D721Med (cell line): ENCODE results near the gene SMIM45.

Source experiments
- DNase-seq: peaks from one replicate; pipeline ENCODE4 v3.0.0; 2011; ENCODE audit warnings: low spot score; ENCODE audit not compliant: insufficient read length
- FAIRE-seq: peaks from 2 replicates; lab custom pipeline; 2011; peaks lifted over from hg19 to GRCh38; lab: Jason Lieb, UNC
- TF ChIP-seq, protein P1 (sequence below): IDR thresholded peaks from 2 replicates; pipeline ENCODE4 v1.5.1; 2012; ENCODE audit warnings: mild to moderate bottlenecking, control low read depth; ENCODE audit not compliant: insufficient read depth; ENCODE audit errors: missing control alignments

SMIM45 gene

DNA sequence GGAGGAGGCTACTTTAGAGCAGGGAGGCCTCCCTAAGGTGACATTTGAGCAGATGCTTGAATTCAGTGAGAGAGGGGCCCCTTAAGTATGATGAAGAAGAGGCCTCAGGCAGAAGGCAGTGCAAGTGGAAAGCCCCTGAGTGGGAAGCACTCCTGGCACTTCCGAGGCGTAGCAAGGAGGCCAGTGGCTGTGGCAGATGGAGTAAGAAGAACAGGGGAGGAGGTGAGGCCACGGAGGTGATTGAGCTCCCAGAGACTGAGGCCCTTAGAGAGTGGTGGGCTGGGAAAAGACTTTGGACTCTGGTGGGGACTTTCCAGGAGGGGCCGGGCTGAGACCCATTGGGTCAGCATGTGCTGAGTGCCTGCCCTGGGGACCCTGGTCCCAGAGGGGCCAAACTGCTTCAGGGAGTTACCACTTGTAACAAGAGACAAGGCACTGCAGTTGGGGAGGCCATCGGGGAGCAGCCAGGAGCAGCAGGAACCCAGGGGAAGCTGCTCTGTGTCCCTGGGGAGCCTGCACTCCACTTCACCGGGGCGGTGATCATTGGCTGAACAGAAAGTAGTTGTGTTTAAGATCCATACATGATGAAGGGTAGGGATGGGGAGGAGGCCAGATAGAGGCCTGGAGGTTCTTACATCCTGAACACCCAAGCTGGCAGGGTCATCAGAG, 2.5 kb upstream of the SMIM45 start:
- no peak for DNase-seq
- TF ChIP-seq, protein P1, sequence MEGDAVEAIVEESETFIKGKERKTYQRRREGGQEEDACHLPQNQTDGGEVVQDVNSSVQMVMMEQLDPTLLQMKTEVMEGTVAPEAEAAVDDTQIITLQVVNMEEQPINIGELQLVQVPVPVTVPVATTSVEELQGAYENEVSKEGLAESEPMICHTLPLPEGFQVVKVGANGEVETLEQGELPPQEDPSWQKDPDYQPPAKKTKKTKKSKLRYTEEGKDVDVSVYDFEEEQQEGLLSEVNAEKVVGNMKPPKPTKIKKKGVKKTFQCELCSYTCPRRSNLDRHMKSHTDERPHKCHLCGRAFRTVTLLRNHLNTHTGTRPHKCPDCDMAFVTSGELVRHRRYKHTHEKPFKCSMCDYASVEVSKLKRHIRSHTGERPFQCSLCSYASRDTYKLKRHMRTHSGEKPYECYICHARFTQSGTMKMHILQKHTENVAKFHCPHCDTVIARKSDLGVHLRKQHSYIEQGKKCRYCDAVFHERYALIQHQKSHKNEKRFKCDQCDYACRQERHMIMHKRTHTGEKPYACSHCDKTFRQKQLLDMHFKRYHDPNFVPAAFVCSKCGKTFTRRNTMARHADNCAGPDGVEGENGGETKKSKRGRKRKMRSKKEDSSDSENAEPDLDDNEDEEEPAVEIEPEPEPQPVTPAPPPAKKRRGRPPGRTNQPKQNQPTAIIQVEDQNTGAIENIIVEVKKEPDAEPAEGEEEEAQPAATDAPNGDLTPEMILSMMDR = no peak
- FAIRE-seq = no peak

DNA sequence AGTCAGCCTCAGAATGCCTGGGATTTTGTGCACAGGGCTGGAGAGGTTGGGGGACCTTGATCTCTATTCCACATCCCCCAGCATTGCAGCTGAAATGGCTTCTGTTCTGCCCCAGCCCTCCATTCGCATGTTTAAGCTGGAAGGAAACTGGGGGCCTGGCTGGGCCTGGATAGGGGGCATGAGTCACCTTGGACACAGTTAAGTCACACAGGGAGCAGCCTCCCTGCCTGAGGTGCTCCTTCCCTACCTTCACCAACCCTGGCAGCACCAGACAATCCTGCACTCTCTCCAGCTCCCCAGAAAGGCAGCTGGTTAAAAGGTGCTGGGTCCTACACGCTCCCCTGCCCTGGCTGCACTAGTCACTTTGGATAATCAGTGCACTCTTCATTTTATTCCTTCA, 763 bp downstream of the SMIM45 start:
- FAIRE-seq (no peak), DNase-seq (no peak)
- TF ChIP-seq, protein P1 = no peak

DNA sequence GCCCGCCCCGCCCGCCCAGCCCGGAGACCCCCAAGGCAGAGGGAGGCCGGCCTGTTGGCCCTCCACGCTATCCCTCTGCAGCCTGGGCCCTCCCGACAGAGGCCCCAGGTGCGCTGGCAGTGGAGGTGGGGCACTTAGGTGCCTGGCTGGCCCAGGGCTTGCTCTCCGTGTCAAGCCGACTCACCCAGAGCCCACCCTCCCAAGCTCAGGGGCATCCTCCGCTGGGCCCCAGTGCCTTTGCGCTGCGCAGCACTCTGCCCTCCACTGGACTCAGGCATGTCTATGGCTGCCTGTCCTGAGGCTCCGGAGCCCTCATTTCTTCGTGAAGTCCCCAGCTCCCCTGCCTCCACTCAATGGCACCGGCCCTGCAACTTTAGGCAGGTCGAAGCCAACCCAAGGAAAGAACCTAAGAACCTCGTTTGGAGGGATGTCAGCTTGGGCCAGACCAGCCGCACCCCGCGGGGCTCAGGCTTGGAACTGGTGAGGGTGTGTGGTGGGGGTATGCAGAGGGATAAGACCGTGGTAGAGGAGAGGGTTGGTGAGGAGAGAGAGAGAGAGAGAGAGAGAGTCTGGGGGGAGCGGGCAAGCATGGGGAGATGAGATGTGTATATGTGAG, 6.1 kb downstream of the SMIM45 start:
- TF ChIP-seq, protein P1 = no peak
- FAIRE-seq (no peak), DNase-seq (no peak)

DNA sequence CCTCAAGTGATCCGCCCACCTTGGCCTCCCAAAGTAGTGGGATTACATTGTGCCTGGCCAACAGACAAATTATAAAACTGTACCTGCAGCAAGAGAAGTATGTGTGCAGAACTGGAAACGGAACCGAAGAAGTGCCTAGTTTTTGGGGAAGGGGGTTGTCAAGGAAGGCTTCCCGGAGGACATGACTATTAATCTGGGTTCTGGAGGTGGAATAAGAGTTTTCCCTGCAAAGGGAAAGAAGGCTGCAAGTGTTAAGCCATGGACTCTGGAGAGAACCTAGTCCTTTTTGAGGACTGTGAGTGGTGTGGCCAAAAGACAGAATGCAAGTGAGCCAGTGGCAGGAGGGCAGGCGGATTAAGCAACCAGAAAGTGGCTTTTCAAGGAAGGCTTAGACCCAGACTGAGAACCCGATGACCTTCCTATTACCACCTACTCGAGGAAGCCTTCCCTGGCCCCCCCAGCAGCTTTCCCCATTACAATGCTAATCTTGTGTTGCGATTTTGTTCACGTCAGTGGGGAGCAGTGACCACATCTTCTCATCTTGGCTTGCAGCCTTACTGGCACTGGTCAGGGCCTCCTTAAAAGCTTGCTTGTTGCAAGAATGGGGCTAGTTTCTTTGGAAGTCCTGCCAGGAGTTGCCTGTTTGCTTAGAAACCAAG, 11.6 kb downstream of the SMIM45 start:
- FAIRE-seq (no peak), DNase-seq (no peak)
- TF ChIP-seq, protein P1 = no peak

DNA sequence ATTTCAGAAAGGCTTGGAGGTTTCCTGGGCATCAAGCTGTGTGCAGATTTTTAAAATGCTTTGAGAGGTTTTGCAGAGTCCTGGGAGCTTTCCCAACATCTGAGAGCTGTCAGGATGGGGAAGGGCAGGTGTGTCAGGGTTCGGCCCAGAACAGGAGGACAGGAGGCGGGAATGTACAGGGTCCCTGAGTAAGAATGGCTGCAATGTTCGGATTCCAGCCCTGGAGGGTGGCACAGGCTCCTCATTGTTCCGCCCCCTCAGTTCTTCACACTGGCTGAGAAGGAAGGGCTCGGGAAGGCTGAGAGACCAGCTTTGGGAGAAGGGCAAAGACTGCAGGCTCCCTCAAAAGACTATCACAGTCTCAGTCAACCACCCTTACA, 12.2 kb downstream of the SMIM45 start:
- DNase-seq = no peak
- TF ChIP-seq, protein P1 = no peak
- no peak for FAIRE-seq

DNA sequence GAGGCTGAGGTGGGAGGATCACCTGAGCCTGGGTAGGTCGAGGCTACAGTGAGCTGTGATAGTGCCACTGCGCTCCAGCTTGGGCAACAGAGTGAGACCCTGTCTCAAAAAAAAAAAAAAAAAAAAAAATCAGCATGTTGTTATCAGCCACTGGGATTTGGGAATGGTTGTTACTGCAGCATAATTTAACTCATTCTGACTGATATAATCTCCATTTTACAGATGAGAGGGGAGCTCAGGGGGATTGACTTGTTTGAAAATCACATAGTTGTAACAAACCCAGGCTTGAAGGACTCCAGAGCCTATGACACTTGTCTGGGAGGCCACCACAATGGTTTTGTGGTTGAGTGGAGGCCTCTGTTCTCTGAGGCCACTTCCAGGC, 14.3 kb downstream of the SMIM45 start:
- FAIRE-seq = no peak
- TF ChIP-seq, protein P1 = no peak
- no peak for DNase-seq
